H9 (cell line): ENCODE measurements around the gene HOXD4. TPM values are rescaled to one million over a fixed set of nuclear protein-coding genes. Genes with fewer than 3 reads are reported as not detected.

Source experiments
- DNase-seq: peaks from one replicate; pipeline ENCODE4 v3.0.0-alpha.2; 2017
- H2AFZ ChIP-seq: one replicate; pipeline ENCODE4 v1.6.1; 2013; ENCODE audit warnings: mild to moderate bottlenecking, low read length, control low read depth, moderate library complexity
- H2AK5ac ChIP-seq: 2 replicates; pipeline ENCODE4 v1.6.1; 2013; ENCODE audit warnings: low read length, control low read depth, mixed read lengths; ENCODE audit not compliant: insufficient read length
- H2BK120ac ChIP-seq: one replicate; pipeline ENCODE4 v1.6.1; 2013; ENCODE audit warnings: low read depth, mild to moderate bottlenecking, low read length, control low read depth, inconsistent platforms; ENCODE audit not compliant: poor library complexity, severe bottlenecking
- H2BK12ac ChIP-seq: 2 replicates; pipeline ENCODE4 v1.6.1; 2013; ENCODE audit warnings: low read length, control low read depth, mixed read lengths, low read depth; ENCODE audit not compliant: insufficient read length
- H2BK15ac ChIP-seq: 2 replicates; pipeline ENCODE4 v1.6.1; 2013; ENCODE audit warnings: low read depth, low read length, control low read depth
- H2BK20ac ChIP-seq: one replicate; pipeline ENCODE4 v1.6.1; 2013; ENCODE audit warnings: low read depth, mild to moderate bottlenecking, low read length, control low read depth, inconsistent platforms; ENCODE audit not compliant: poor library complexity, severe bottlenecking
- H2BK5ac ChIP-seq: 2 replicates; pipeline ENCODE4 v1.6.1; 2013; ENCODE audit warnings: low read length, control low read depth, mixed read lengths; ENCODE audit not compliant: insufficient read length
- H3K14ac ChIP-seq: 2 replicates; pipeline ENCODE4 v1.6.1; 2013; ENCODE audit warnings: low read length, control low read depth; ENCODE audit not compliant: insufficient read depth
- H3K18ac ChIP-seq: 2 replicates; pipeline ENCODE4 v1.6.1; 2013; ENCODE audit warnings: low read depth, mild to moderate bottlenecking, mixed read lengths, low read length, control low read depth; ENCODE audit not compliant: insufficient read length
- H3K23ac ChIP-seq: 2 replicates; pipeline ENCODE4 v1.6.1; 2013; ENCODE audit warnings: low read length, control low read depth, mixed read lengths, low read depth; ENCODE audit not compliant: insufficient read length
- H3K23me2 ChIP-seq: 2 replicates; pipeline ENCODE4 v1.6.1; 2013; ENCODE audit warnings: low read depth, mild to moderate bottlenecking, mixed read lengths, low read length, control low read depth; ENCODE audit not compliant: insufficient read length, poor library complexity, severe bottlenecking
- H3K27ac ChIP-seq: 2 replicates; pipeline ENCODE4 v1.5.1; 2013; ENCODE audit warnings: low read length, control low read depth, mixed read lengths, low read depth; ENCODE audit not compliant: insufficient read length
- H3K27me3 ChIP-seq: 2 replicates; pipeline ENCODE4 v1.6.1; 2013; ENCODE audit warnings: low read length, control low read depth, inconsistent platforms; ENCODE audit not compliant: insufficient read depth
- H3K4ac ChIP-seq: 2 replicates; pipeline ENCODE4 v1.6.1; 2013; ENCODE audit warnings: low read depth, mild to moderate bottlenecking, control low read depth, inconsistent platforms, low read length, moderate library complexity
- H3K4me1 ChIP-seq: 2 replicates; pipeline ENCODE4 v1.6.1; 2013; ENCODE audit warnings: low read length, control low read depth, inconsistent platforms; ENCODE audit not compliant: insufficient read depth
- H3K4me2 ChIP-seq: 2 replicates; pipeline ENCODE4 v1.6.1; 2013; ENCODE audit warnings: low read length, control low read depth, mixed read lengths; ENCODE audit not compliant: insufficient read length, insufficient read depth
- H3K56ac ChIP-seq: 2 replicates; pipeline ENCODE4 v1.6.1; 2013; ENCODE audit warnings: low read depth, mild to moderate bottlenecking, mixed read lengths, low read length, control low read depth; ENCODE audit not compliant: insufficient read length
- H3K79me1 ChIP-seq: 2 replicates; pipeline ENCODE4 v1.6.1; 2013; ENCODE audit warnings: low read depth, mild to moderate bottlenecking, moderate library complexity, low read length, control low read depth, inconsistent platforms; ENCODE audit not compliant: insufficient read depth, poor library complexity, severe bottlenecking
- H3K79me2 ChIP-seq: 2 replicates; pipeline ENCODE4 v1.6.1; 2013; ENCODE audit warnings: low read length, control low read depth, inconsistent platforms; ENCODE audit not compliant: insufficient read depth
- H3K9ac ChIP-seq: 2 replicates; pipeline ENCODE4 v1.6.1; 2013; ENCODE audit warnings: low read length, control low read depth, mixed read lengths; ENCODE audit not compliant: insufficient read length; ENCODE audit errors: extremely low read depth
- H3K9me3 ChIP-seq: one replicate; pipeline ENCODE4 v1.6.1; 2013; ENCODE audit warnings: low read depth, low read length, inconsistent platforms; ENCODE audit not compliant: control insufficient read depth
- H3T11ph ChIP-seq: one replicate; pipeline ENCODE4 v1.6.1; 2013; ENCODE audit warnings: mild to moderate bottlenecking, low read length, control low read depth, inconsistent platforms
- H4K20me1 ChIP-seq: one replicate; pipeline ENCODE4 v1.6.1; 2013; ENCODE audit not compliant: control insufficient read depth, insufficient read length, insufficient read depth
- H4K5ac ChIP-seq: 2 replicates; pipeline ENCODE4 v1.6.1; 2013; ENCODE audit warnings: low read depth, mild to moderate bottlenecking, mixed read lengths, low read length, control low read depth; ENCODE audit not compliant: insufficient read length
- H4K8ac ChIP-seq: replicated peaks from 2 replicates; pipeline ENCODE4 v1.6.1; 2013; ENCODE audit warnings: low read length, control low read depth, mixed read lengths, low read depth; ENCODE audit not compliant: insufficient read length
- H4K91ac ChIP-seq: 2 replicates; pipeline ENCODE4 v1.6.1; 2013; ENCODE audit warnings: low read depth, mild to moderate bottlenecking, moderate library complexity, mixed read lengths, low read length, control low read depth; ENCODE audit not compliant: insufficient read length
- H3K27ac Mint-ChIP-seq, 3 experiments: 2 replicates in 2 of 3; 3 replicates in 1 of 3; pipeline ENCODE4 v1.8.0; 2020 to 2021; ENCODE audit warnings: mixed read lengths in 3 of 3, mild to moderate bottlenecking in 1 of 3, moderate library complexity in 1 of 3
- H3K27me3 Mint-ChIP-seq: 2 replicates; pipeline ENCODE4 v1.8.0; 2021; ENCODE audit warnings: low read depth, mild to moderate bottlenecking, moderate library complexity, mixed read lengths
- H3K36me3 Mint-ChIP-seq, 3 experiments: 2 replicates in 2 of 3; 3 replicates in 1 of 3; pipeline ENCODE4 v1.8.0; 2020 to 2021; ENCODE audit warnings: low read depth in 3 of 3, mixed read lengths in 3 of 3; ENCODE audit not compliant: insufficient read depth in 1 of 3
- H3K4me1 Mint-ChIP-seq, 2 experiments: 2 replicates each; pipeline ENCODE4 v1.8.0; 2020; ENCODE audit warnings: mixed read lengths in 2 of 2
- H3K4me3 Mint-ChIP-seq, 2 experiments: 2 replicates in 1 of 2; 3 replicates in 1 of 2; pipeline ENCODE4 v1.8.0; 2020 to 2021; ENCODE audit warnings: mild to moderate bottlenecking in 2 of 2, mixed read lengths in 2 of 2, moderate library complexity in 1 of 2
- H3K9me3 Mint-ChIP-seq, 2 experiments: 2 replicates in 1 of 2; 3 replicates in 1 of 2; pipeline ENCODE4 v1.8.0; 2020; ENCODE audit warnings: mild to moderate bottlenecking in 2 of 2, mixed read lengths in 2 of 2, moderate library complexity in 1 of 2
- WGBS: extraction: QIAGEN DNeasy Blood & Tissue Kit; methylation state at CpG from one replicate; pipeline ENCODE4 v1.1.7; 2013; ENCODE audit warnings: missing lambda C conversion rate, low lambda C conversion rate, mixed read lengths; ENCODE audit not compliant: insufficient read length; ENCODE audit errors: extremely low coverage; 5-methylcytosine and 5-hydroxymethylcytosine counted together
- total RNA-seq: library from RNA; stranded (reverse); gene quantifications from 2 replicates; pipeline ENCODE4 v1.2.1, GENCODE V29; 2021
- TF ChIP-seq, protein P1 (sequence below): fragments of 200-600 bp; sonication (generic); conservative IDR thresholded peaks from 3 replicates; pipeline ENCODE4 v1.8.0; 2021; ENCODE audit warnings: antibody characterized with exemption, mild to moderate bottlenecking

HOXD4 gene
- total RNA-seq, 1 experiment from 2014 or later: not detected

- Histone ChIP-seq H2AK5ac (no peak overlapping the region), H3K23me2 (no peaks in the 10 kb centered on the region), H4K20me1 (no peaks in the 10 kb centered on the region), H3K27me3 (peaks cover 96% of the 10 kb centered on the region), H2BK120ac (no peak overlapping the region), H2BK12ac (no peak overlapping the region), H3K9ac (no peak overlapping the region), H3K56ac (no peak overlapping the region), H2BK5ac (no peak overlapping the region), H2BK20ac (no peak overlapping the region), H3K79me2 (no peaks in the 10 kb centered on the region), H3K9me3 (no peaks in the 10 kb centered on the region), H3K18ac (no peak overlapping the region), H4K8ac (no peak overlapping the region), H3K23ac (no peak overlapping the region), H3K4me1 (no peaks in the 10 kb centered on the region; the same call in 1 of the 2 replicates), H4K5ac (no peak overlapping the region), H2AFZ (no peak overlapping the region), H3T11ph (no peak overlapping the region), H2BK15ac (no peak overlapping the region), H4K91ac (no peak overlapping the region), H3K79me1 (no peaks in the 10 kb centered on the region), H3K14ac (no peak overlapping the region), H3K4ac (no peak overlapping the region), H3K27ac (no peak overlapping the region), H3K4me2 (no peak overlapping the region)
- H3K9me3 Mint-ChIP-seq: peaks cover 3 to 8% of the 10 kb centered on the region in 2 experiments; a peak in 3 of 5 replicates
- H3K27me3 Mint-ChIP-seq: peaks cover 100% of the 10 kb centered on the region
- no peaks in the 10 kb centered on the region; a peak in 1 of 7 replicates for H3K36me3 Mint-ChIP-seq
- no CpG with 5 or more reads among the region's 11 CpGs for WGBS
- H3K4me3 Mint-ChIP-seq: no peak overlapping the region
- DNase-seq: no peak
- H3K4me1 Mint-ChIP-seq: peaks cover 2 to 21% of the 10 kb centered on the region in 2 experiments; a peak in 3 of 4 replicates
- TF ChIP-seq, protein P1, sequence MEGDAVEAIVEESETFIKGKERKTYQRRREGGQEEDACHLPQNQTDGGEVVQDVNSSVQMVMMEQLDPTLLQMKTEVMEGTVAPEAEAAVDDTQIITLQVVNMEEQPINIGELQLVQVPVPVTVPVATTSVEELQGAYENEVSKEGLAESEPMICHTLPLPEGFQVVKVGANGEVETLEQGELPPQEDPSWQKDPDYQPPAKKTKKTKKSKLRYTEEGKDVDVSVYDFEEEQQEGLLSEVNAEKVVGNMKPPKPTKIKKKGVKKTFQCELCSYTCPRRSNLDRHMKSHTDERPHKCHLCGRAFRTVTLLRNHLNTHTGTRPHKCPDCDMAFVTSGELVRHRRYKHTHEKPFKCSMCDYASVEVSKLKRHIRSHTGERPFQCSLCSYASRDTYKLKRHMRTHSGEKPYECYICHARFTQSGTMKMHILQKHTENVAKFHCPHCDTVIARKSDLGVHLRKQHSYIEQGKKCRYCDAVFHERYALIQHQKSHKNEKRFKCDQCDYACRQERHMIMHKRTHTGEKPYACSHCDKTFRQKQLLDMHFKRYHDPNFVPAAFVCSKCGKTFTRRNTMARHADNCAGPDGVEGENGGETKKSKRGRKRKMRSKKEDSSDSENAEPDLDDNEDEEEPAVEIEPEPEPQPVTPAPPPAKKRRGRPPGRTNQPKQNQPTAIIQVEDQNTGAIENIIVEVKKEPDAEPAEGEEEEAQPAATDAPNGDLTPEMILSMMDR: no peak
- H3K27ac Mint-ChIP-seq: no peak overlapping the region
Measured at GRCh38 chr2:176148751-176149421, 2.5 kb upstream of the HOXD4 start.
